H9 (cell line): ENCODE measurements around the gene CHCHD3. TPM values are rescaled to one million over a fixed set of nuclear protein-coding genes. Genes with fewer than 3 reads are reported as not detected.
A peak's percentile ranks its signal among the peaks of the same experiment; 100 is the strongest.

Source experiments
- DNase-seq: peaks from one replicate; pipeline ENCODE4 v3.0.0-alpha.2; 2017
- H2AFZ ChIP-seq: one replicate; pipeline ENCODE4 v1.6.1; 2013; ENCODE audit warnings: mild to moderate bottlenecking, low read length, control low read depth, moderate library complexity
- H2AK5ac ChIP-seq: 2 replicates; pipeline ENCODE4 v1.6.1; 2013; ENCODE audit warnings: low read length, control low read depth, mixed read lengths; ENCODE audit not compliant: insufficient read length
- H2BK120ac ChIP-seq: one replicate; pipeline ENCODE4 v1.6.1; 2013; ENCODE audit warnings: low read depth, mild to moderate bottlenecking, low read length, control low read depth, inconsistent platforms; ENCODE audit not compliant: poor library complexity, severe bottlenecking
- H2BK12ac ChIP-seq: 2 replicates; pipeline ENCODE4 v1.6.1; 2013; ENCODE audit warnings: low read length, control low read depth, mixed read lengths, low read depth; ENCODE audit not compliant: insufficient read length
- H2BK15ac ChIP-seq: 2 replicates; pipeline ENCODE4 v1.6.1; 2013; ENCODE audit warnings: low read depth, low read length, control low read depth
- H2BK20ac ChIP-seq: one replicate; pipeline ENCODE4 v1.6.1; 2013; ENCODE audit warnings: low read depth, mild to moderate bottlenecking, low read length, control low read depth, inconsistent platforms; ENCODE audit not compliant: poor library complexity, severe bottlenecking
- H2BK5ac ChIP-seq: 2 replicates; pipeline ENCODE4 v1.6.1; 2013; ENCODE audit warnings: low read length, control low read depth, mixed read lengths; ENCODE audit not compliant: insufficient read length
- H3K14ac ChIP-seq: 2 replicates; pipeline ENCODE4 v1.6.1; 2013; ENCODE audit warnings: low read length, control low read depth; ENCODE audit not compliant: insufficient read depth
- H3K18ac ChIP-seq: 2 replicates; pipeline ENCODE4 v1.6.1; 2013; ENCODE audit warnings: low read depth, mild to moderate bottlenecking, mixed read lengths, low read length, control low read depth; ENCODE audit not compliant: insufficient read length
- H3K23ac ChIP-seq: 2 replicates; pipeline ENCODE4 v1.6.1; 2013; ENCODE audit warnings: low read length, control low read depth, mixed read lengths, low read depth; ENCODE audit not compliant: insufficient read length
- H3K23me2 ChIP-seq: 2 replicates; pipeline ENCODE4 v1.6.1; 2013; ENCODE audit warnings: low read depth, mild to moderate bottlenecking, mixed read lengths, low read length, control low read depth; ENCODE audit not compliant: insufficient read length, poor library complexity, severe bottlenecking
- H3K27ac ChIP-seq: 2 replicates; pipeline ENCODE4 v1.5.1; 2013; ENCODE audit warnings: low read length, control low read depth, mixed read lengths, low read depth; ENCODE audit not compliant: insufficient read length
- H3K27me3 ChIP-seq: 2 replicates; pipeline ENCODE4 v1.6.1; 2013; ENCODE audit warnings: low read length, control low read depth, inconsistent platforms; ENCODE audit not compliant: insufficient read depth
- H3K4ac ChIP-seq: 2 replicates; pipeline ENCODE4 v1.6.1; 2013; ENCODE audit warnings: low read depth, mild to moderate bottlenecking, control low read depth, inconsistent platforms, low read length, moderate library complexity
- H3K4me1 ChIP-seq: 2 replicates; pipeline ENCODE4 v1.6.1; 2013; ENCODE audit warnings: low read length, control low read depth, inconsistent platforms; ENCODE audit not compliant: insufficient read depth
- H3K4me2 ChIP-seq: 2 replicates; pipeline ENCODE4 v1.6.1; 2013; ENCODE audit warnings: low read length, control low read depth, mixed read lengths; ENCODE audit not compliant: insufficient read length, insufficient read depth
- H3K56ac ChIP-seq: 2 replicates; pipeline ENCODE4 v1.6.1; 2013; ENCODE audit warnings: low read depth, mild to moderate bottlenecking, mixed read lengths, low read length, control low read depth; ENCODE audit not compliant: insufficient read length
- H3K79me1 ChIP-seq: 2 replicates; pipeline ENCODE4 v1.6.1; 2013; ENCODE audit warnings: low read depth, mild to moderate bottlenecking, moderate library complexity, low read length, control low read depth, inconsistent platforms; ENCODE audit not compliant: insufficient read depth, poor library complexity, severe bottlenecking
- H3K79me2 ChIP-seq: 2 replicates; pipeline ENCODE4 v1.6.1; 2013; ENCODE audit warnings: low read length, control low read depth, inconsistent platforms; ENCODE audit not compliant: insufficient read depth
- H3K9ac ChIP-seq: 2 replicates; pipeline ENCODE4 v1.6.1; 2013; ENCODE audit warnings: low read length, control low read depth, mixed read lengths; ENCODE audit not compliant: insufficient read length; ENCODE audit errors: extremely low read depth
- H3K9me3 ChIP-seq: one replicate; pipeline ENCODE4 v1.6.1; 2013; ENCODE audit warnings: low read depth, low read length, inconsistent platforms; ENCODE audit not compliant: control insufficient read depth
- H3T11ph ChIP-seq: one replicate; pipeline ENCODE4 v1.6.1; 2013; ENCODE audit warnings: mild to moderate bottlenecking, low read length, control low read depth, inconsistent platforms
- H4K20me1 ChIP-seq: one replicate; pipeline ENCODE4 v1.6.1; 2013; ENCODE audit not compliant: control insufficient read depth, insufficient read length, insufficient read depth
- H4K5ac ChIP-seq: 2 replicates; pipeline ENCODE4 v1.6.1; 2013; ENCODE audit warnings: low read depth, mild to moderate bottlenecking, mixed read lengths, low read length, control low read depth; ENCODE audit not compliant: insufficient read length
- H4K8ac ChIP-seq: replicated peaks from 2 replicates; pipeline ENCODE4 v1.6.1; 2013; ENCODE audit warnings: low read length, control low read depth, mixed read lengths, low read depth; ENCODE audit not compliant: insufficient read length
- H4K91ac ChIP-seq: 2 replicates; pipeline ENCODE4 v1.6.1; 2013; ENCODE audit warnings: low read depth, mild to moderate bottlenecking, moderate library complexity, mixed read lengths, low read length, control low read depth; ENCODE audit not compliant: insufficient read length
- H3K27ac Mint-ChIP-seq, 3 experiments: 2 replicates in 2 of 3; 3 replicates in 1 of 3; pipeline ENCODE4 v1.8.0; 2020 to 2021; ENCODE audit warnings: mixed read lengths in 3 of 3, mild to moderate bottlenecking in 1 of 3, moderate library complexity in 1 of 3
- H3K27me3 Mint-ChIP-seq: 2 replicates; pipeline ENCODE4 v1.8.0; 2021; ENCODE audit warnings: low read depth, mild to moderate bottlenecking, moderate library complexity, mixed read lengths
- H3K36me3 Mint-ChIP-seq, 3 experiments: 2 replicates in 2 of 3; 3 replicates in 1 of 3; pipeline ENCODE4 v1.8.0; 2020 to 2021; ENCODE audit warnings: low read depth in 3 of 3, mixed read lengths in 3 of 3; ENCODE audit not compliant: insufficient read depth in 1 of 3
- H3K4me1 Mint-ChIP-seq, 2 experiments: 2 replicates each; pipeline ENCODE4 v1.8.0; 2020; ENCODE audit warnings: mixed read lengths in 2 of 2
- H3K4me3 Mint-ChIP-seq, 2 experiments: 2 replicates in 1 of 2; 3 replicates in 1 of 2; pipeline ENCODE4 v1.8.0; 2020 to 2021; ENCODE audit warnings: mild to moderate bottlenecking in 2 of 2, mixed read lengths in 2 of 2, moderate library complexity in 1 of 2
- H3K9me3 Mint-ChIP-seq, 2 experiments: 2 replicates in 1 of 2; 3 replicates in 1 of 2; pipeline ENCODE4 v1.8.0; 2020; ENCODE audit warnings: mild to moderate bottlenecking in 2 of 2, mixed read lengths in 2 of 2, moderate library complexity in 1 of 2
- CTCF ChIP-seq: fragments of 200-600 bp; sonication (generic); conservative IDR thresholded peaks from 3 replicates; pipeline ENCODE4 v1.8.0; 2021; ENCODE audit warnings: antibody characterized with exemption, mild to moderate bottlenecking
- WGBS: extraction: QIAGEN DNeasy Blood & Tissue Kit; methylation state at CpG from one replicate; pipeline ENCODE4 v1.1.7; 2013; ENCODE audit warnings: missing lambda C conversion rate, low lambda C conversion rate, mixed read lengths; ENCODE audit not compliant: insufficient read length; ENCODE audit errors: extremely low coverage; 5-methylcytosine and 5-hydroxymethylcytosine counted together
- total RNA-seq: library from RNA; stranded (reverse); gene quantifications from 2 replicates; pipeline ENCODE4 v1.2.1, GENCODE V29; 2021

Gene CHCHD3
- total RNA-seq, 1 experiment from 2014 or later = 104 TPM

- Histone ChIP-seq H3K56ac (no peak overlapping the region), H3K18ac (no peak overlapping the region), H3K14ac (no peak overlapping the region), H4K5ac (no peak overlapping the region), H3T11ph (no peak overlapping the region), H3K9me3 (no peaks in the 10 kb centered on the region), H3K23ac (no peak overlapping the region), H3K4me2 (no peak overlapping the region), H2BK12ac (no peak overlapping the region), H4K20me1 (no peaks in the 10 kb centered on the region), H2BK5ac (no peak overlapping the region), H3K4ac (no peak overlapping the region), H2AFZ (no peak overlapping the region), H4K91ac (no peak overlapping the region), H2AK5ac (no peak overlapping the region), H2BK20ac (no peak overlapping the region), H3K9ac (no peak overlapping the region), H3K4me1 (peaks cover 4% of the 10 kb centered on the region), H2BK120ac (no peak overlapping the region), H3K23me2 (no peaks in the 10 kb centered on the region), H2BK15ac (no peak overlapping the region), H3K27ac (no peak overlapping the region), H3K27me3 (no peaks in the 10 kb centered on the region), H3K79me2 (peaks cover 17% of the 10 kb centered on the region; the same call in 1 of the 2 replicates), H4K8ac (no peak overlapping the region), H3K79me1 (peaks cover 8% of the 10 kb centered on the region)
- H3K9me3 Mint-ChIP-seq = no peaks in the 10 kb centered on the region
- H3K36me3 Mint-ChIP-seq = peaks cover 3 to 9% (median 4%) of the 10 kb centered on the region in 3 experiments; a peak in 6 of 7 replicates
- H3K4me1 Mint-ChIP-seq = peaks cover 42% of the 10 kb centered on the region in 2 experiments
- no peak for TF ChIP-seq CTCF
- no peak for DNase-seq
- H3K27me3 Mint-ChIP-seq = no peaks in the 10 kb centered on the region
- no peak overlapping the region for H3K4me3 Mint-ChIP-seq
- peak overlapping the region in 1 of 3 experiments; percentile 60; a peak in 3 of 7 replicates for H3K27ac Mint-ChIP-seq
- no CpG with 5 or more reads among the region's 4 CpGs for WGBS
These were observed 33.3 kb downstream of the CHCHD3 start for GRCh38 chr7:133048589-133048988.
